RCC 7860 (cell line): ENCODE measurements around the gene RIPOR1.
A peak's percentile ranks its signal among the peaks of the same experiment; 100 is the strongest.

ENCODE experiments used
- DNase-seq: peaks from one replicate; pipeline ENCODE4 v3.0.0-alpha.2; 2015; ENCODE audit warnings: low spot score
- FAIRE-seq: peaks from 2 replicates; lab custom pipeline; 2012; peaks lifted over from hg19 to GRCh38; lab: Jason Lieb, UNC

Gene RIPOR1

GRCh38 chr16:67552476-67552875, 23.8 kb downstream of the RIPOR1 start:
- DNase-seq, result no peak
- FAIRE-seq, result no peak

DNA sequence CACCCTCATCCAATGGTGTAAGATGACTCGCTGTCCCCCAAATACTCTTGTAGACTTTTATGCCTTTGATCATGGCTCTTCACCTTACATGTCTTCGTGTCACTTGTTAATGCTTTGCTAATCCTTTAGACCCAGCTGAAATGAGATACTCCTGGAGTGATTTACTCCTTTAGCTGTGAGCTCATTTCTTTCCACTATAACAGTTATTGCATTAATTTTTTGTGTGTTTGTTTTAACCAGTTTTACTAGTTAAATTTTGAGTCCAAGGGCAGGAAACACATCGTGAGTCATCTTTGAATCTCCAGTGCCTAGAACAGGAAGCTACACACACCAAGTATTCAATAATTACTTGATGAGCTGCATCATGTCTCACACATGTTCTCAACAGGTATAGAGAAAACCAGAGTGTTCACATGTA, 27.2 kb downstream of the RIPOR1 start:
- FAIRE-seq, result no peak
- peak; percentile 27 for DNase-seq

- DNase-seq (no peak), FAIRE-seq (no peak)
These were observed 30.2 kb downstream of the RIPOR1 start for GRCh38 chr16:67558859-67559258.

DNA sequence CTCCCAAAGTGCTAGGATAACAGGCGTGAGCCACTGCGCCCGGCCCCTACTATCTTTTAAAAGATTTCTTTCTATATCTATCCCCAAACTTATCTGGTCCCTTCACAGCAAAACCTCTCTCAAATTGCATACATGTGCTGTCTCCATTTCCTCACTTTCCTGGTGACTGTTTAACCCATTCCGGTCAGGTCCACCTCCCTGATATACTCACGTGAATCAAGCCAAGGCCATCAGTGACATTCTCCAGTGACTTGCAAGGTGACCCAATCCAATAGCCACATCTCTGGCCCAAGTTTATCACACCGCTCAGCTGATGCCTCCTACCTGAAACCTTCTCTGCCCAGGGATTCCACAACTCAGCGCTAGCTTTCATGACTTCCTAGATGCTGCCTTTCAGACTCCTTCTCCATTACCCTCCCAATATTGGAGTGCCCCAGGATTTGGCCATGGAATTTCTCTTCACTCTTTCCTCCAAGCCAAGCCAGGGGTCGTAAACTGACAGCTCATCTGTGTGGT, 32.3 kb downstream of the RIPOR1 start:
- FAIRE-seq (no peak), DNase-seq (no peak)

GRCh38 chr16:67561501-67561823, 32.8 kb downstream of the RIPOR1 start:
- FAIRE-seq (no peak), DNase-seq (no peak)

GRCh38 chr16:67561824-67562525, 33.3 kb downstream of the RIPOR1 start:
- no peak for FAIRE-seq
- peak; percentile 95 for DNase-seq

GRCh38 chr16:67562526-67562917, 33.9 kb downstream of the RIPOR1 start, which contains the start of gene CTCF:
Gene CTCF, plus strand, starts transcription at chr16:67562526. Its CDS starts 48,307 bp downstream, at chr16:67610833.
- DNase-seq, result peak; percentile 75

DNA sequence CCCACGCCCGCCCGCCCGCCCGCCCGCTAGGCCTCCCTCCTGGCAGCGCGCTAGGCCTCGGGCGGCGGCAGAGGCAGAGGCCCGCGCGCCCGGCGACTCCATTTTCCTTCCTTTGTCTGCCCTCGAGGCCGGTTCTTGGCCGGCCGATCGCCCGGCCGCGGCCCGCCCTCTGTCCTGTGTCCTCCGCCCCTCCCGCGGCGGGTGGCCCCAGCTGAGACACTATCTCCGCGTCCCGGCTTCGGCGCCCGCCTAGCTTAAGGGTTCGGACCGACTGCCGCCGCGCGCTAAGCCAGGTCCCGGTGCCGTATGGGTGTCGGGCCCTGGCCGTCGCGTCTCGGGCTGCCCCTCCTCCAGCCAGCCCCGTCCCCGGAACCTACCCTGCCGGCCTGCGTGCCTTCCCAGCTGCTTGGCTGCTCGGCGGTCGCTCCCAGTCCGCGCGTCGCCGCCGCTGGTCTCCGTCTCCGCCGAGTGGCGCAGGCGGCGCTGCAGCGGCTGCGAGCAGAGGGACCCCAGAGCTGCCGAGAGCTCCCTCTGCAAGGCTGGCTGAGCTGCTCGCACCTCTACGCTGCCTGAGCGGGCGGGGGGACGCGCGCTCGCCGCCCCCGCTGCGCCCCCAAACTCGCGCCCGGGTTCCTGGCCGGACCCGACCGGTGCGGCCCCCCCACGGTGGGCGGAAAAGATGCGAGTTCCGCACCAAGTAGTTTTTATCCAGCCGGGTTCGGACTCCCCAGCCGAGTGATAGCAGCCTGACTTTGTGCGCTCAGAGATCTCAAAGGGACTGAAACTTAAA, 34.5 kb downstream of the RIPOR1 start:
- peak; percentile 30 for DNase-seq
- no peak for FAIRE-seq

More at GRCh38 chr16:67562526-67562917, 33.9 kb downstream of the RIPOR1 start, which contains the start of gene CTCF:
- FAIRE-seq, result no peak

GRCh38 chr16:67563708-67564468, 35.3 kb downstream of the RIPOR1 start:
- DNase-seq (peak; percentile 10), FAIRE-seq (no peak)

DNA sequence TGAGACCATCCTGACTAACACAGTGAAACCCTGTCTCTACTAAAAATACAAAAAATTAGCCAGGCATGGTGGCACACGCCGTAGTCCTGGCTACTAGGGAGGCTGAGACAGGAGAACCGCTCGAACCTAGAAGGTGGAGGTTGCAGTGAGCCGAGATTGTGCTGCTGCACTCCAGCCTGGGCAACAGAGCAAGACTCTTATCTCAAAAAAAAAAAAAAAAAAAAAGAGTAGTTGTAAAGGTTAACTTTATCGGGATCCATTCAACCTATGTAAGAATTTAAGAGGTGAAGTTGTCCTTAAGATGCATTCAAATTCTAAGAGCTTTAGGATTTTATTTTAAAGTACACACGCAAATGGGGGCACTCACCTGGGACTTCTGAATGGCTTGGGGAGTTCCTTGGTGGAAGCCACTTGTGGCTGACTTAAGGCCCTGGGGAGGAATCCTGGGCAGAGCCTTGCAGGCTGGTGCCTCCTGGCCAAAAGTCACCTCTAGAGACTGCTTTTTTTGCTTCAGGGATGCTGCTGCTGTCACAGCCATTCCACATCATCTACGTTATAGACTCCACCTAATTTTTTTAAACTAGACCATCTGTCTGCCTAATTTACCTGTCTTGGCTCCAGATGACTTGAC, 37.0 kb downstream of the RIPOR1 start:
- FAIRE-seq (no peak), DNase-seq (no peak)

DNA sequence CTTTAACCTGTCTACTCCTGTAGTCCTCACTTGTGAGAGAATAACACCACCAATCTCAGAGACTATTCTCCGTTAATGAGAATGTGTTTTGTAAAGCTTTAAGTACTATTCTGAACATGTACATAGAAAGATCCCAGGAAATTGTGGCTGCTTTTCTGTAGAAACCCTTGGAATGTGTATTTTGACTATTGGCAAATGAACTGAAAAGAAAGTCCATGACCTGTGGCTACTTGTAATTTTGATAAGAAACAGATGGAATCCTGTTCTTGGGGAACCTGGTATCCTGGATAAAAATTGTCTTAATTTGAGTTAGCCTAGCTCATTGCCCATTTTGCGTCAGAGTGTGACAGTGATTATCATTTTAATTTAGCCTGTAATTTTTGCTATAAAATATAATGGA, 42.8 kb downstream of the RIPOR1 start:
- DNase-seq, result no peak
- FAIRE-seq, result no peak

DNA sequence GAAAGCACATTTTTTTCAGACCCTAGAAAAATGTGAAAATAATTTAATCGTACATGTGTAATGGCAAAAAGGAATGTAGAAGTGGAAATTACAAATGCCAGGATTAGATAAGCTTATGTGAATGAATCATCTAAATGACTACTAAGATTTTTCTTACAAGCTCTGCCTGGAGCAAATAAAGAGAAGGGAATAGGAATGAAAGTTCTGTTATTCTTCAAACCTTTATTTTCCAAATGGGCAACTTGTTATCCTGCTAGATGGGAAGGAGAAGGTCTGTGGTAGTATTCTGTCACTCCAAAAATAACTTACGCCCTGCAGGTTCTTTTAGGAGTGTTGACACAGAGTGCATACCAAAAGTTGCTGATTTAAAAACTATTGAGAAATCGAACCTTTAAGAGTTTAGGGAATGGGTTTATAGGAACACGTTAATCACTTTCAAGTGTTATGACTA, 43.4 kb downstream of the RIPOR1 start:
- DNase-seq (no peak), FAIRE-seq (no peak)

- FAIRE-seq, result no peak
- DNase-seq, result no peak
These were observed 51.1 kb downstream of the RIPOR1 start for GRCh38 chr16:67579686-67580085.

DNA sequence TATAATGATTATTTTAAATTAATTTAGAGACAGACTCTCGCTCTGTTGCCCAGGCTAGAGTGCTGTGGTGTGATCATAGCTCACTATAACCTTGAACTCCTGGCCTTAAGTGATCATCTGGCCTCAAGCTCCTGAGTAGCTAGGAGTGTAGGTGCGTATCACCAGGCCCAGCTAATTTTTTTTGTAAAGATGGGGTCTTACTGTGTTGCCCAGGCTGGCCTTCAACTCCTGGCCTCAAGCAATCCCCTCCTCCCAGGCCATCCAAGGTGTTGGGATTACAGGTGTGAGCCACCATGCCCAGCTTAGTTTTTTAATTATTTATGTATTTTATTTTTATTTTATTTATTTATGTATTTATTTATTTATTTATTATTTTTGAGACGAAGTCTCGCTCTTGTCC, 51.6 kb downstream of the RIPOR1 start:
- DNase-seq, result no peak
- no peak for FAIRE-seq

- no peak for DNase-seq
- no peak for FAIRE-seq
These were observed 64.7 kb downstream of the RIPOR1 start for GRCh38 chr16:67593288-67593687.

GRCh38 chr16:67593701-67594100, 65.1 kb downstream of the RIPOR1 start:
- FAIRE-seq, result no peak
- DNase-seq, result no peak

- DNase-seq (no peak), FAIRE-seq (no peak)
These were observed 65.8 kb downstream of the RIPOR1 start for GRCh38 chr16:67594256-67594915.

DNA sequence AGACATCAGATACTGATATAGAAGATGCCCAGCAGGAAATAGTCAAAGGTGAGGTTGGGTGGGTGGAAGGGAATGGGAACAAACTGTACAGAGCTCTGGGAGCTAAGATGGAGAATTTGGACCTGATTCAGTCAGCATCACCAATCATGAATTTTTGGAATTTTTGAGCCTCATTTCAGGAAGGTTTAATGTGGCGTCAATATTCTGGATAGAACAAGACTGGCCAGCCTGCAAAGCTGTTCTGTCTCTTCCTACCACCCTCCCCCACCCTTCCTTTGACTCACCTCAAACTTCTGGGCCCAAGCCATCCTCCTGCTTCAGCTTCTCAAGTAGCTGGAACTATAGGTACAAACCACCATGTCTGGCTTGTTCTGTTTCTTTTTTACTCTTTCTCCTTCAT, 66.3 kb downstream of the RIPOR1 start:
- FAIRE-seq, result no peak
- DNase-seq, result no peak
